Progenitor cell of endocrine pancreas (in vitro differentiated cells): Measurements from ENCODE around the gene ABHD1. TPM values are rescaled to one million over a fixed set of nuclear protein-coding genes. Genes with fewer than 3 reads are reported as not detected.
"Not testable (repeated sequence)": the region's sequence is repeated elsewhere in the genome, so short reads cannot be mapped to it uniquely, and the experiment has no call there.

Experiments
- DNase-seq: peaks from one replicate; pipeline ENCODE4 v3.0.0; 2021; ENCODE audit warnings: low spot score; ENCODE audit not compliant: unreplicated experiment
- H3K27ac Mint-ChIP-seq: 2 replicates; pipeline ENCODE4 v1.8.0; 2021; ENCODE audit warnings: mild to moderate bottlenecking, moderate library complexity, mixed read lengths
- H3K27me3 Mint-ChIP-seq: 2 replicates; pipeline ENCODE4 v1.8.0; 2021; ENCODE audit warnings: mixed read lengths
- H3K36me3 Mint-ChIP-seq: 2 replicates; pipeline ENCODE4 v1.8.0; 2022; ENCODE audit warnings: mixed read lengths; ENCODE audit not compliant: insufficient read depth
- H3K4me1 Mint-ChIP-seq: 2 replicates; pipeline ENCODE4 v1.8.0; 2021; ENCODE audit warnings: low read depth, mixed read lengths
- H3K4me3 Mint-ChIP-seq: 2 replicates; pipeline ENCODE4 v1.8.0; 2021; ENCODE audit warnings: low read depth, mild to moderate bottlenecking, moderate library complexity, mixed read lengths
- H3K9me3 Mint-ChIP-seq: 2 replicates; pipeline ENCODE4 v1.8.0; 2021; ENCODE audit warnings: low read depth, mixed read lengths
- CTCF ChIP-seq: fragments of 200-600 bp; sonication (generic); IDR thresholded peaks from one replicate; pipeline ENCODE4 v1.5.0; 2021; ENCODE audit warnings: antibody characterized with exemption, mild to moderate bottlenecking; ENCODE audit not compliant: unreplicated experiment
- total RNA-seq: library from RNA; stranded (reverse); gene quantifications from 2 replicates; pipeline ENCODE4 v1.2.1, GENCODE V29; 2021

The ABHD1 gene
- total RNA-seq, 1 donor from 2014 or later: 0.34 TPM

DNA sequence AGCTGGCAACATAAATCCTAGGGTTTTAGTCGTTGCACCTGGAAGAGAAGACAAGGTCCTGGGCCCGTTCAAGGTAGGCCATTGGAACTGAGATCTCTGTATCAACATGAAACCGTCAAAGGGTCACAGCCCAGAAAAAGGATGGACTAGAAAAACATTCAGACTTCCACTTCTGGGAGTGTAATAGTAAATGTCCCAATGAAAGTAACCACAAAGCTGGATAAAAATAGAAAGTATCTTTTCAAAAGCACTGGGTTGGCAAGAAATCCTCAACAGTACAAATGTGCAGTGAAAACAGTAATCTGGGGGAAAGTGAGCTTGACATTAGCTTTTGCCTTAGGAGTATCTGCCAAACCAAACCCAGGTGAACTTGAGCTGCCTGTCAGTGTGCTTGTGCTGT lies 17.6 kb upstream of the ABHD1 start:
- Mint-ChIP-seq H3K27me3 (peaks cover 21% of the 10 kb centered on the region), H3K4me1 (no peaks in the 10 kb centered on the region), H3K36me3 (no peaks in the 10 kb centered on the region), H3K4me3 (no peak overlapping the region), H3K27ac (no peak overlapping the region), H3K9me3 (no peaks in the 10 kb centered on the region)
- no peak for TF ChIP-seq CTCF
- no peak for DNase-seq

DNA sequence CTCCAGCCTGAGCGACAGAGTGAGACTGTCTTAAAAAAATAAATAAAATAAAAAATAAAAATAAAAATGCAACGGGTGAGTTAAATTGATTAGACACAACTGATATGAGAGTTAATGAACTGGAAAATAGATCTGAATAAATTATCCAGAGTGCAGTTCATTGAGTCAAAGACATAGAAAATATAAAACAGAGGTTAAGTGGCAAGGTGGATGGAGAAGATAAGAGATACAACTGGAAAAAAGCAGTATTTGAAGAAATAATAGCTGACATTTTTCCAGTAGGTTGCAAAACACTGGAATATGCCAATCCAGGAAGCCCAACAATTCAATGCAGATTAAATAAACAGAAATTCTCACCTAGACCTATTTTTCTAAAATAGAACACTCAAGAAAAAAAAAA lies 15.4 kb upstream of the ABHD1 start:
- Mint-ChIP-seq H3K9me3 (no peaks in the 10 kb centered on the region), H3K27me3 (peaks cover 16% of the 10 kb centered on the region), H3K4me3 (no peak overlapping the region), H3K36me3 (no peaks in the 10 kb centered on the region), H3K4me1 (no peaks in the 10 kb centered on the region), H3K27ac (no peak overlapping the region)
- no peak for DNase-seq
- TF ChIP-seq CTCF: no peak

- Mint-ChIP-seq H3K4me3 (no peak overlapping the region), H3K27ac (no peak overlapping the region), H3K27me3 (peaks cover 14% of the 10 kb centered on the region), H3K4me1 (no peaks in the 10 kb centered on the region), H3K9me3 (no peaks in the 10 kb centered on the region), H3K36me3 (no peaks in the 10 kb centered on the region)
- TF ChIP-seq CTCF: no peak
- no peak for DNase-seq
Observed at GRCh38 chr2:27109083-27109482, 14.5 kb upstream of the ABHD1 start.

DNA sequence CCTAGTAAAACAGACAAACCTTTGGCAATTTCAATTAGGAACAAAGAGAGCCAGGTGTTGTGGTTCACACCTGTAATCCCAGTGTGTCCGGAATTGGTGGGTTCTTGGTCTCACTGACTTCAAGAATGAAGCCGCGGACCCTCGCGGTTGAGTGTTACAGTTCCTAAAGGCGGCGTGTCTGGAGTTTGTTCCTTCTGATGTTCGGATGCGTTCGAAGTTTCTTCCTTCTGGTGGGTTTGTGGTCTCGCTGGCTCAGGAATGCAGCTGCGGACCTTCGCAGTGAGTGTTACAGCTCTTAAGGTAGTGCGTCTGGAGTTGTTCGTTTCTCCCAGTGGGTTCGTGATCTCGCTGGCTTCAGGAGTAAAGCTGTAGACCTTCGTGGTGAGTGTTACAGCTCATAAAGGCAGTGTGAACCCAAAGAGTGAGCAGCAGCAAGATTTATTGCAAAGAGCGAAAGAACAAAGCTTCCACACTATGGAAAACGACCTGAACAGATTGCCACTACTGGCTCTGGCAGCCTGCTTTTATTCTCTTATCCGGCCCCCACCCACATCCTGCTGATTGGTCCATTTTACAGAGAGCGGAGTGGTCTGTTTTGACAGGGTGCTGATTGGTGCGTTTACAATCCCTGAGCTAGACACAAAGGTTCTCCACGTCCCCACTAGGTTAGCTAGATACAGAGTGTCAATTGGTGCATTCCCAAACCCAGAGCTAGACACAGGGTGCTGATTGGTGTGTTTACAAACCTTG lies 12.8 kb upstream of the ABHD1 start:
- not testable (repeated sequence) for H3K4me1 Mint-ChIP-seq, H3K9me3 Mint-ChIP-seq, H3K36me3 Mint-ChIP-seq, H3K27ac Mint-ChIP-seq, DNase-seq, H3K4me3 Mint-ChIP-seq
- peaks cover 19% of the 10 kb centered on the region for H3K27me3 Mint-ChIP-seq

DNA sequence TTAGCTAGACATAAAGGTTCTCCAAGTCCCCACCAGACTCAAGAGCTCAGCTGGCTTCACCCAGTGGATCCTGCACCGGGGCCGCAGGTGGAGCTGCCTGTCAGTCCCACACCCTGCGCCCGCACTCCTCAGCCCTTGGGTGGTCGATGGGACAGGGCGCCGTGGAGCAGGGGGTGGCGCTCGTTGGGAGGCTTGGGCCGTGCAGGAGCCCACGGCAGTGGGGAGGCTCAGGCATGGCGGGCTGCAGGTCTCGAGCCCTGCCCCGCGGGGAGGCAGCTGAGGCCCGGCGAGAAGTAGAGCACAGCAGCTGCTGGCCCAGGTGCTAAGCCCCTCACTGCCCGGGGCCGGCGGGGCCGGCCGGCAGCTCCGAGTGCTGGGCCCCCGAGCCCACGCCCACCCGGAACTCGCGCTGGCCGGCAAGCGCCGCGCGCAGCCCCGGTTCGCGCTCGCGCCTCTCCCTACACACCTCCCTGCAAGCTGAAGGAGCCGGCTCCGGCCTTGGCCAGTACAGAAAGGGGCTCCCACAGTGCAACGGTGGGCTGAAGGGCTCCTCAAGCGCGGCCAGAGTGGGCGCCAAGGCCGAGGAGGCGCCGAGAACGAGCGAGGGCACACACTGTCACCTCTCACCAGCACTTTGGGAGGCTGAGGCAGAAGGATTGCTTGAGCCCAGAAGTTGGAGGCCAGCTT lies 12.1 kb upstream of the ABHD1 start:
- H3K4me3 Mint-ChIP-seq, H3K4me1 Mint-ChIP-seq, DNase-seq, H3K9me3 Mint-ChIP-seq, H3K27ac Mint-ChIP-seq, H3K36me3 Mint-ChIP-seq: not testable (repeated sequence)
- peaks cover 15% of the 10 kb centered on the region for H3K27me3 Mint-ChIP-seq

DNA sequence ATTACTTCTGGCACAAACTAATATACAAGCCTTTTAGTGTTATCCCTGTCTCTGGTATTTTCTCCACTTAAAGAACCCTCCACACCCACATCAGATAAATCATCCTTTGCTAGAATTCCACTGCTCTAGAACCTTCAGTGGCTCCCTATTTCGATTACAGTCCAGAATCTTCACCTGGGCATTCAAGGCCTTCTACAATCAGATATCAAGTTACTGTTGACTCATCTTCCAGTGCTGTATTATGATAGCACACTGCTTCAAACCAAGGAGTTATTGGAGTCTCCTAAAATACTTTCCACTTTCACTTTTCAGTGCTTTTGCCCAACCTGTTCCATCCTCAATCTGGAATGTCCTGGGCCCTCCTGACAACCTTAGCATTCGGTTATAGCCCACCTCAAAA lies 8.1 kb upstream of the ABHD1 start:
- no peak for TF ChIP-seq CTCF
- Mint-ChIP-seq H3K4me1 (peaks cover 3% of the 10 kb centered on the region), H3K9me3 (no peaks in the 10 kb centered on the region), H3K36me3 (no peaks in the 10 kb centered on the region), H3K27me3 (peaks cover 47% of the 10 kb centered on the region), H3K27ac (no peak overlapping the region), H3K4me3 (no peak overlapping the region)
- no peak for DNase-seq
